Endothelial cell of umbilical vein (primary cell): ENCODE results near the gene KMT5B. TPM values are rescaled to one million over a fixed set of nuclear protein-coding genes. Genes with fewer than 3 reads are reported as not detected.

Experiments used
- BruUV-seq: library from RNA; stranded (reverse); fragments of 400-500 nt; replicated peaks from 2 replicates; lab custom pipeline; 2021; lab: Mats Ljungman, UMichigan
- CTCF ChIA-PET: fragments of 300-600, 350-600 bp; sonication (Branson Sonifier 250); formaldehyde crosslinking; loops from one replicate; lab custom pipeline; 2021; ENCODE audit warnings: antibody characterized with exemption, inconsistent platforms; lab: Charles Lee
- POLR2A ChIA-PET: fragments of 300-600, 350-600 bp; sonication (Branson Sonifier 250); formaldehyde crosslinking; loops from one replicate; lab custom pipeline; 2021; ENCODE audit warnings: antibody characterized with exemption, inconsistent platforms; lab: Charles Lee
- DNase-seq: peaks from one replicate; pipeline ENCODE4 v3.0.0-alpha.2; 2011; ENCODE audit warnings: low read depth, low spot score
- FAIRE-seq: peaks from 2 replicates; lab custom pipeline; 2011; peaks lifted over from hg19 to GRCh38; lab: Jason Lieb, UNC
- H2AFZ ChIP-seq: 2 replicates; pipeline ENCODE4 v1.6.0; 2012; ENCODE audit warnings: low read depth, low read length, control low read depth, inconsistent platforms
- H3K27ac ChIP-seq: 2 replicates; pipeline ENCODE4 v1.5.1; 2011; ENCODE audit warnings: low read depth, mild to moderate bottlenecking, control low read depth, low read length, moderate library complexity; ENCODE audit not compliant: insufficient read depth
- H3K27me3 ChIP-seq, 2 experiments: 2 replicates each; pipeline versions ENCODE4 v1.6.0 to v1.6.1; 2011; ENCODE audit warnings: low read length in 2 of 2, mixed read lengths in 1 of 2; ENCODE audit not compliant: control insufficient read depth in 2 of 2, insufficient read depth in 2 of 2
- H3K36me3 ChIP-seq, 2 experiments: 2 replicates in 1 of 2; 3 replicates in 1 of 2; pipeline ENCODE4 v1.5.1; 2011; ENCODE audit warnings: low read length in 2 of 2, mild to moderate bottlenecking in 1 of 2, moderate library complexity in 1 of 2; ENCODE audit not compliant: control insufficient read depth in 2 of 2, insufficient read depth in 2 of 2; ENCODE audit errors: extremely low read depth in 1 of 2
- H3K4me1 ChIP-seq: 3 replicates; pipeline ENCODE4 v1.5.1; 2011; ENCODE audit warnings: mild to moderate bottlenecking, low read length; ENCODE audit not compliant: control insufficient read depth, insufficient read depth; ENCODE audit errors: extremely low read depth
- H3K4me2 ChIP-seq: 2 replicates; pipeline ENCODE4 v1.6.1; 2011; ENCODE audit warnings: low read length, control low read depth, mixed read lengths; ENCODE audit not compliant: insufficient read depth
- H3K4me3 ChIP-seq, 3 experiments: fragments of 200-600 bp in 1 of 3; sonication (generic), shearing (Covaris generic) in 1 of 3; replicated peaks in 1 of 3; 2 replicates each; pipeline ENCODE4 v1.5.1; 2011 to 2016; ENCODE audit warnings: control low read depth in 3 of 3, low read length in 3 of 3, mild to moderate bottlenecking in 2 of 3, inconsistent platforms in 1 of 3, low read depth in 1 of 3, moderate library complexity in 1 of 3; ENCODE audit not compliant: insufficient read depth in 1 of 3
- H3K79me2 ChIP-seq: 2 replicates; pipeline ENCODE4 v1.6.0; 2012; ENCODE audit warnings: low read length, inconsistent platforms; ENCODE audit not compliant: control insufficient read depth, insufficient read depth
- H3K9ac ChIP-seq: replicated peaks from 2 replicates; pipeline ENCODE3; 2011; ENCODE audit warnings: low read length, control low read depth; ENCODE audit not compliant: insufficient read depth; ENCODE audit errors: extremely low read depth
- H3K9me1 ChIP-seq: replicated peaks from 3 replicates; pipeline ENCODE4 v1.6.0; 2011; ENCODE audit warnings: mild to moderate bottlenecking, low read length; ENCODE audit not compliant: control insufficient read depth, insufficient read depth; ENCODE audit errors: extremely low read depth
- H3K9me3 ChIP-seq: replicated peaks from 2 replicates; pipeline ENCODE4 v1.5.1; 2012; ENCODE audit warnings: low read length, inconsistent platforms; ENCODE audit not compliant: control insufficient read depth, insufficient read depth
- H4K20me1 ChIP-seq: replicated peaks from 2 replicates; pipeline ENCODE3; 2011; ENCODE audit warnings: mild to moderate bottlenecking, low read length; ENCODE audit not compliant: control insufficient read depth, insufficient read depth; ENCODE audit errors: extremely low read depth
- EZH2 ChIP-seq: IDR thresholded peaks from 2 replicates; pipeline ENCODE4 v1.6.1; 2012; ENCODE audit warnings: borderline replicate concordance, low read depth, mild to moderate bottlenecking, moderate library complexity, low read length, inconsistent platforms; ENCODE audit not compliant: severe bottlenecking
- FOS ChIP-seq: IDR thresholded peaks from 2 replicates; pipeline ENCODE4 v1.6.1; 2011; ENCODE audit warnings: mild to moderate bottlenecking, low read length, moderate library complexity, borderline replicate concordance; ENCODE audit not compliant: insufficient read depth
- GATA2 ChIP-seq: IDR thresholded peaks from 2 replicates; pipeline ENCODE4 v1.7.0; 2011; ENCODE audit warnings: low read depth, mild to moderate bottlenecking, moderate library complexity, mixed read lengths, low read length; ENCODE audit not compliant: insufficient read length, insufficient read depth
- JUN ChIP-seq: IDR thresholded peaks from 2 replicates; pipeline ENCODE4 v1.6.1; 2011; ENCODE audit warnings: borderline replicate concordance, low read depth; ENCODE audit not compliant: insufficient read length, insufficient read depth
- MAX ChIP-seq: IDR thresholded peaks from 2 replicates; pipeline ENCODE4 v1.6.1; 2011; ENCODE audit not compliant: insufficient read depth, insufficient read length
- MYC ChIP-seq: IDR thresholded peaks from one replicate; pipeline ENCODE4 v1.6.1; 2011; ENCODE audit warnings: mild to moderate bottlenecking, low read depth, low read length
- POLR2A ChIP-seq: IDR thresholded peaks from 2 replicates; pipeline ENCODE4 v1.6.1; 2012; ENCODE audit warnings: low read depth, mild to moderate bottlenecking, control low read depth, low read length
- POLR2AphosphoS5 ChIP-seq: IDR thresholded peaks from 2 replicates; pipeline ENCODE4 v1.6.1; 2012; ENCODE audit warnings: low read depth, mild to moderate bottlenecking, control low read depth, low read length, moderate library complexity; ENCODE audit not compliant: insufficient read depth
- dilution Hi-C: fragments of 300-500 bp; cut with MboI; formaldehyde crosslinking; loops from one replicate; pipeline ENCODE4 v1.15.0; 2019; ENCODE audit warnings: low sequenced_read_pairs; ENCODE audit not compliant: extremely low pct_ligation_motif_present
- intact Hi-C: fragments of 100-400 bp; cut with micrococcal nuclease; formaldehyde crosslinking; loops from one replicate; pipeline ENCODE4 v1.10.0; 2022
- polyA plus RNA-seq, 4 experiments: library from polyadenylated mRNA; depleted of rRNA in 3 of 4; stranded (reverse) in 3 of 4; unstranded in 1 of 4; fragments of >200 nt; gene quantifications; 2 replicates each; pipeline versions ENCODE4 v1.2.1 to v1.2.3, GENCODE V29; 2011 to 2012; ENCODE audit warnings: missing spikeins in 1 of 4
- total RNA-seq: library from RNA; stranded (reverse); gene quantifications from 2 replicates; pipeline ENCODE4 v1.2.3, GENCODE V29; 2021
- TF ChIP-seq, protein P1 (sequence below), 2 donors: IDR thresholded peaks; 1 replicate in 1 of 2; 2 replicates in 1 of 2; pipeline ENCODE4 v1.5.1; 2011; ENCODE audit warnings: low read length in 2 of 2, mild to moderate bottlenecking in 2 of 2, moderate library complexity in 2 of 2, control low read depth in 1 of 2, inconsistent platforms in 1 of 2, low read depth in 1 of 2; ENCODE audit not compliant: insufficient read depth in 1 of 2; ENCODE audit errors: extremely low read depth in 1 of 2

Gene KMT5B
- total and polyA plus RNA-seq, 2 donors (not counting 3 experiments of a cell fraction or from before 2014, with no cell fraction given), result 10.1 to 36.3 TPM

- dilution Hi-C loops, result no loop called here
- FAIRE-seq, result no peak
Measured at GRCh38 chr11:68168694-68169093, 44.4 kb downstream of the KMT5B start.

More at GRCh38 chr11:68168694-68169093, 44.4 kb downstream of the KMT5B start:
- no peaks in the 10 kb centered on the region for H3K9me3 ChIP-seq
- no peaks in the 10 kb centered on the region for H3K27me3 ChIP-seq
- intact Hi-C loops, result no loop called here
- BruUV-seq, result no TSS peak
- no peaks in the 10 kb centered on the region for H4K20me1 ChIP-seq
- no peak overlapping the region for H3K27ac ChIP-seq
- H2AFZ ChIP-seq, result no peak overlapping the region
- ChIA-PET POLR2A (no interaction called here), CTCF (no interaction called here)
- no peak for DNase-seq
- no peaks in the 10 kb centered on the region for H3K4me1 ChIP-seq
- no peaks in the 10 kb centered on the region for H3K79me2 ChIP-seq
- peaks cover 31 to 35% of the 10 kb centered on the region in 2 experiments for H3K36me3 ChIP-seq
- H3K4me3 ChIP-seq, result no peak overlapping the region
- H3K9me1 ChIP-seq, result no peaks in the 10 kb centered on the region
- TF ChIP-seq POLR2A (no peak), MYC (no peak), GATA2 (no peak), POLR2AphosphoS5 (no peak), FOS (no peak), EZH2 (no peak), MAX (no peak), JUN (no peak)
- TF ChIP-seq, protein P1, sequence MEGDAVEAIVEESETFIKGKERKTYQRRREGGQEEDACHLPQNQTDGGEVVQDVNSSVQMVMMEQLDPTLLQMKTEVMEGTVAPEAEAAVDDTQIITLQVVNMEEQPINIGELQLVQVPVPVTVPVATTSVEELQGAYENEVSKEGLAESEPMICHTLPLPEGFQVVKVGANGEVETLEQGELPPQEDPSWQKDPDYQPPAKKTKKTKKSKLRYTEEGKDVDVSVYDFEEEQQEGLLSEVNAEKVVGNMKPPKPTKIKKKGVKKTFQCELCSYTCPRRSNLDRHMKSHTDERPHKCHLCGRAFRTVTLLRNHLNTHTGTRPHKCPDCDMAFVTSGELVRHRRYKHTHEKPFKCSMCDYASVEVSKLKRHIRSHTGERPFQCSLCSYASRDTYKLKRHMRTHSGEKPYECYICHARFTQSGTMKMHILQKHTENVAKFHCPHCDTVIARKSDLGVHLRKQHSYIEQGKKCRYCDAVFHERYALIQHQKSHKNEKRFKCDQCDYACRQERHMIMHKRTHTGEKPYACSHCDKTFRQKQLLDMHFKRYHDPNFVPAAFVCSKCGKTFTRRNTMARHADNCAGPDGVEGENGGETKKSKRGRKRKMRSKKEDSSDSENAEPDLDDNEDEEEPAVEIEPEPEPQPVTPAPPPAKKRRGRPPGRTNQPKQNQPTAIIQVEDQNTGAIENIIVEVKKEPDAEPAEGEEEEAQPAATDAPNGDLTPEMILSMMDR (IDR thresholded peaks at IDR 0.05; ENCODE audit: extremely low read depth in 1 of 2, insufficient read depth in 1 of 2, low read depth in 1 of 2, low read length in 2 of 2), result no peak
- H3K4me2 ChIP-seq, result no peak overlapping the region
- no peak overlapping the region for H3K9ac ChIP-seq
